ACC112 (cell line): ENCODE results near the gene GSC2.

Source experiments
- H2AFZ ChIP-seq: fragments of 200-600 bp; sonication (generic); one replicate; pipeline ENCODE4 v1.6.0; 2017; ENCODE audit warnings: antibody characterized with exemption, low read length; ENCODE audit not compliant: unreplicated experiment
- H3K27ac ChIP-seq: fragments of 200-600 bp; sonication (generic); 2 replicates; pipeline ENCODE4 v1.5.1; 2014; ENCODE audit warnings: low read depth, mild to moderate bottlenecking, antibody characterized with exemption, low read length, moderate library complexity
- H3K27me3 ChIP-seq: fragments of 200-600 bp; sonication (generic); 2 replicates; pipeline ENCODE4 v1.6.1; 2014; ENCODE audit warnings: mild to moderate bottlenecking, antibody characterized with exemption, low read length, moderate library complexity, mixed read lengths; ENCODE audit not compliant: insufficient read depth
- H3K36me3 ChIP-seq: fragments of 200-600 bp; sonication (generic); 2 replicates; pipeline ENCODE4 v1.6.1; 2016; ENCODE audit warnings: mild to moderate bottlenecking, antibody characterized with exemption, low read length, moderate library complexity, mixed read lengths; ENCODE audit not compliant: insufficient read depth
- H3K4me1 ChIP-seq: fragments of 200-600 bp; sonication (generic); one replicate; pipeline ENCODE4 v1.6.1; 2016; ENCODE audit warnings: low read length, mixed read lengths; ENCODE audit not compliant: insufficient read depth, unreplicated experiment, control insufficient read depth
- H3K4me3 ChIP-seq: fragments of 200-600 bp; sonication (generic); 2 replicates; pipeline ENCODE4 v1.5.1; 2014; ENCODE audit warnings: mild to moderate bottlenecking, low read depth, low read length
- H3K79me2 ChIP-seq: fragments of 200-600 bp; sonication (generic); one replicate; pipeline ENCODE4 v1.6.0; 2016; ENCODE audit warnings: low read length; ENCODE audit not compliant: control insufficient read depth, unreplicated experiment, insufficient read depth

Gene GSC2

GRCh38 chr22:19183216-19183615 lies 33.1 kb upstream of the GSC2 start:
- H3K4me3 ChIP-seq, result no peak overlapping the region
- no peaks in the 10 kb centered on the region for H3K27me3 ChIP-seq
- no peak overlapping the region for H2AFZ ChIP-seq
- H3K27ac ChIP-seq, result no peak overlapping the region
- no peaks in the 10 kb centered on the region for H3K36me3 ChIP-seq
- peaks cover 3% of the 10 kb centered on the region for H3K4me1 ChIP-seq
- H3K79me2 ChIP-seq, result peaks cover under 1% of the 10 kb centered on the region

DNA sequence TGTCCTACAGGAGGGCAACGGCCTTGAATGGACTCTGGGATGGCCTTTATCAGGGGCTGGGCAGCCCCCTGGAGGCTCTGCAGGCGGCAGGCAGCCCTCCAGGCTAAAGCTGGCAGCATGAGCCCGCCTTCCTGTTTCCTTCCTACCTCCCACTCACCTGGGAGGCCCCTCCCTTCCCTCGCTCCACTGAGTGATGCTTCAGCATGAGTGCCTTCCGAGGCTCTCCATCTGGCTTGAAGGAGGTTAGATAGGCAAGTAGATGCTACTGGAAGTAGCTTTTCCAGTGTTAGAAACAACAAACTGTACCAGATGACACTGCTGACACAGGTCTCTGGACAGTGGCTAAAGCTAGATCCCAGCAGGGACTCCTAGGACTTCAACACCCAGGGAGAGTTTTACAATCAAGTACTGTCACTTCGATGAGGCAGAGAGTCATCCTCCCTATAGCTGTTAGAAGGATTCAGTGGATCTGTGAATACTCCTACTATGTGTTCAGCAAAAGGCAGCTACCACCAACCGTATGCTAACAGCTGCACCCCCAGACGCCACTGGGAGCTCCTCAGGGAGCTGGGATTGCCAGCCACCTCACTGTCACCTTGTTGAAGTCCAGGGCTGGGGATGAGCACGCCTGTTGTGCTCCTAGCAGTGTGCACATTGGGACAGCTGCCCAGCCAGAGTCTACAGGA lies 32.5 kb upstream of the GSC2 start:
- H2AFZ ChIP-seq, result no peak overlapping the region
- peaks cover 6% of the 10 kb centered on the region for H3K79me2 ChIP-seq
- no peaks in the 10 kb centered on the region for H3K27me3 ChIP-seq
- no peak overlapping the region for H3K4me3 ChIP-seq
- no peak overlapping the region for H3K27ac ChIP-seq
- H3K36me3 ChIP-seq, result no peaks in the 10 kb centered on the region
- H3K4me1 ChIP-seq, result peaks cover 3% of the 10 kb centered on the region

GRCh38 chr22:19181786-19182471 lies 31.8 kb upstream of the GSC2 start:
- Histone ChIP-seq H3K27me3 (no peaks in the 10 kb centered on the region), H3K4me3 (no peak overlapping the region), H3K4me1 (peaks cover 6% of the 10 kb centered on the region), H2AFZ (no peak overlapping the region), H3K27ac (no peak overlapping the region), H3K79me2 (peaks cover 11% of the 10 kb centered on the region), H3K36me3 (no peaks in the 10 kb centered on the region)

DNA sequence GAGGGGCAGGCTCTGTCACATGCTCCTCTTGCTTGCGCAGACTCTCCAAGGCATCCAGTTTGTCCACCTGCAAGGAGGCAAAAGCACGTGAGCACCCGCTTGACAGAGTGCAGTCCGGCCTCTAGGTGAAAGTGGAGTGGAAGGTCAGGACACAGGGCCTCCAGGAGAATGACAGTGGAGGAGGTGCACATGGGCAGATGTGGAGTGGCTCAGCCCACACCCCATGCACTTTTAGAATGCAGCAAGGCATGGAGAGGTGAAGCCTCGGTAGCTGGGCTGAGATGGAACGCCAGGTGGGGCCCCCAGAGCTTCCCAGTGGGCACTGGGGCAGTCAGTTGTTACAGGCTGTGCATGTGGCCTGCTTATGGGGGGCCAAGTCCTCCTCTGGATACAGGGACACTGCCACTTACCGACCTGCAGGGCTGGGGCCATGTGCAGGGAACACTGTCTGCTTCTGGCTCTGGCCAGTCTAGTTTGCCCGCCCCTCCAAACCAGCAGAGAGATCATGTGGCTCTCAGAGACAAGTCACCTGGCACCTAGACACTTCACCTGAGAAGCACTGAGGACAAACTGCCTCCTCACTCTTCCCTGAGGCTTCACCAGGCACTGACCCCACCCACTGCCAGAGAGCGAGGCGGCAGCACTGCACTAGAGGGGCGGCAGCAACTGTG lies 30.8 kb upstream of the GSC2 start:
- no peak overlapping the region for H2AFZ ChIP-seq
- H3K27me3 ChIP-seq, result no peaks in the 10 kb centered on the region
- no peaks in the 10 kb centered on the region for H3K36me3 ChIP-seq
- no peak overlapping the region for H3K27ac ChIP-seq
- peaks cover 6% of the 10 kb centered on the region for H3K4me1 ChIP-seq
- H3K79me2 ChIP-seq, result peaks cover 11% of the 10 kb centered on the region
- no peak overlapping the region for H3K4me3 ChIP-seq

GRCh38 chr22:19180234-19180633 lies 30.1 kb upstream of the GSC2 start:
- H3K27me3 ChIP-seq, result no peaks in the 10 kb centered on the region
- H2AFZ ChIP-seq, result no peak overlapping the region
- H3K79me2 ChIP-seq, result peaks cover 11% of the 10 kb centered on the region
- no peaks in the 10 kb centered on the region for H3K36me3 ChIP-seq
- no peak overlapping the region for H3K4me3 ChIP-seq
- H3K4me1 ChIP-seq, result peaks cover 6% of the 10 kb centered on the region
- no peak overlapping the region for H3K27ac ChIP-seq

DNA sequence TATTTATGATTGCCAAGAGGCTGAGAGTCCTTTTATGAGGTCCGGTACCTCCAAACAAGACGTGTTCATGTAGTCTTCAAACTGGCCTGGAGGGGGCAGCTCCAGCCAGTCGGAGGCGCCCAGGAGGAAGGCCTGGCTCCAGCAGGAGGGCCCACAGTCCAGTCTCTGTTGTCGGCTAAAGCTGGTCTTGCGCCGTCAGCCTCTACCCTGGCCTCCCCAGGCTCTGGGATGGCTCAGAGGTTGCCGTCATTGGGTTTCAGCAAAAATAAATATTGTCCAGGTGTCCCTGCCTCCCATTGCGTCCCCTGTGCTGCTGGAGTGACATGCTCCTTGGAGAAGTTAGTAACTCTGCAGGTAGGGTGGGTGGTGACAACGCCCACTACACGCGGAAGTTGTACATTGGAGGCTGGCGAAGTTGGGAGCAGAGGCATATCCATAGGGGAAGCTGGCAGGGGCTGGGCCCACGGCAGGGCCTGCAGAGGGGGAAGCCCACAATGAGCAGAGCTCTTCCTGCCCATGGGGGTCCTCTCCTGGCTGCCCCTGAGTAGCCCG lies 29.5 kb upstream of the GSC2 start:
- peak overlapping the region; percentile 60 for H2AFZ ChIP-seq
- peaks cover 13% of the 10 kb centered on the region for H3K79me2 ChIP-seq
- H3K4me3 ChIP-seq, result peak overlapping the region; percentile 89
- peaks cover 13% of the 10 kb centered on the region for H3K4me1 ChIP-seq
- H3K27me3 ChIP-seq, result no peaks in the 10 kb centered on the region
- no peaks in the 10 kb centered on the region for H3K36me3 ChIP-seq
- H3K27ac ChIP-seq, result no peak overlapping the region

DNA sequence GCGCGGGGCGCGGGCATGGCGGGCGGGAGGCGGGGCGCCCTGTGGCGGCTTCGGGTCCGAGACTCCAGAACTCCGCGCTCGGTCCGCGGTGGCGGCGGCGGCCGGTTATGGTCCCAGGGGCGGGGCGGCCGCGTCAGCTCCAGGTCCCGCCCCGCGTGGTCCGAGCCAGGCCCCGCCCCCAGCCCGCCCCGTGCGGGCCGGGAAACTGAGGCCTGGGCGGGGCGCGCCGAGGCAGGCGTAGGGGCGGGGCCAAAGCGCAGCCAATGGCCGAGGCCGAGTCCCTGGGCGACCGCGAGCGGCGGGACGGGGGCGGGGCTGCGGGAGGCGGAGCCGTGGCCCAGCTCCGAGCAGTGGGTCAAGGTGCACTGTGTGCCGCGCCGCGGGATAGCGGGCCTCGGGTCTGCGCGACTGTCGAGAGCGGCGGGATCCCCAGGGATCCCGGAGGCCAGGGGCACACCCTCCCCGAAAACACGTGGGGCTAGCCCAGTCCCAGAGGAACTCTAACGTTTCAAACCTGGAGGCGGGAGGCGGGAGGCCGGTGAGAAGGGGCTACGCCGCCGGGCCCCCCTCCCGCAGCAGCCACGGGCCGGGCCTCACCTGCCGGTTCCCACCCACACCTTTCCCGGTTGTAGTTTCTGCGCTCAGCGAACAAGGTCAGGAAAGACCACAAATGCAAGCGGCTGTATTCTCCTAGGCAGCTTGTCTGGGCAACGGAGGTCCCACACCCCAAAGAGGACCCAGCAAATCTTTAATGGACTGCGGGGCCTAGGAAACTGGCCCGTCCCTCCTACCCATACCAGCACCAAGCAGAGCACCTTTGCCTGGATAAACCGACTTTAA lies 28.8 kb upstream of the GSC2 start, which contains the start of gene SLC25A1:
Gene SLC25A1, minus strand, starts transcription at position 80 of the 840 bp plus-strand sequence. Its CDS starts 63 bp downstream, at position 17.
- H3K4me3 ChIP-seq, result peak within 1 kb of the TSS; percentile 89
- no peaks in the 10 kb centered on the region for H3K36me3 ChIP-seq
- no peaks in the 10 kb centered on the region for H3K27me3 ChIP-seq
- H3K4me1 ChIP-seq, result peaks cover 20% of the 10 kb centered on the region
- peaks cover 14% of the 10 kb centered on the region for H3K79me2 ChIP-seq
- H2AFZ ChIP-seq, result peak within 1 kb of the TSS; percentile 60
- H3K27ac ChIP-seq, result peak within 1 kb of the TSS; percentile 43; the same call in 1 of the 2 replicates

GRCh38 chr22:19178065-19178656 lies 28.1 kb upstream of the GSC2 start:
- Histone ChIP-seq H3K27me3 (no peaks in the 10 kb centered on the region), H3K4me3 (peak overlapping the region; percentile 89), H3K36me3 (no peaks in the 10 kb centered on the region), H3K79me2 (peaks cover 22% of the 10 kb centered on the region), H2AFZ (peak overlapping the region; percentile 6), H3K4me1 (peaks cover 27% of the 10 kb centered on the region), H3K27ac (peak overlapping the region; percentile 43; the same call in 1 of the 2 replicates)

DNA sequence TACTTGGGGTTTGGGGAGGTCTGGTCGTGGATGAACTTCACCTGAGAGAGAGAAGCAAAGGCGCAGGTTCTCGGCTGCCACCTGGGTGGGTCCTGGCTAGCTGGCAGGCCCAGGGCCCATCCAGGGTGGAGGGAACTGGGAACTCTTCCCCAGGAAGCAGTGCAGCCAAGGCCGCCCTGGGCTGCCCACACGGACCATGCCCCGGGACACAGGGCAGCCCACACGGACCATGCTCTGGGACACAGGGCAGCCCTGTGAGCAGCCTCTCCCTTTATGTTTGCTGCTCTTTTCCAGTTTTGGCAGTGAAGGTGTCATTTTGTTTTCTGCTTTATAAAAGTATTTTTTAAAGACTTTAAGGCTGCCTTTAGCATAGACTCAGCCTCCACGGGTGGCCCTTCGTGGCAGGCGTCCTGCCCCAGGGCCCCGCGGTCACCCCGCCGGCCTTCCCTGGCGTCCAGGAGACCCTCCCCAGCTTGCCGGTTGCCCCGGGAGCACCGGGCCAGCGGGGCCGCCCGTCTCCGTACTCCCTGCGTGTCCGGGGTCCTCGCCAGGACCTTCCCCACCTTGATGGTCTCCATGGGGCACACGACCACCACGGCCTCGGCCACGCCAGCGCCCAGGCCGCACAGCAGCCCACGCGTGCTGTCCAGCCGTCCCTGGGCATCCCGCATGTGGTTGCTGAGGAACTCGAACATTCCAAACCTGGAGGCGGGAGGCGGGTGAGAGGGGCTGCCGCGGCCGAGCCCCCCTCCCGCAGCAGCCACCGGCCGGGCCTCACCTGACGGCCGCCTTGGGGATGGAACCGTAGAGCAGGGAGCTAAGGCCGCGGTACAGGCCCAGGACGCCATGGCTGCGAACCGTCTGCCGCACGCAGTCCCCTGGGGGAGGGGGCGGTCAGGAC lies 27.3 kb upstream of the GSC2 start:
- peaks cover 29% of the 10 kb centered on the region for H3K4me1 ChIP-seq
- no peaks in the 10 kb centered on the region for H3K27me3 ChIP-seq
- no peak overlapping the region for H3K27ac ChIP-seq
- H3K36me3 ChIP-seq, result no peaks in the 10 kb centered on the region
- H3K4me3 ChIP-seq, result peak overlapping the region; percentile 89
- no peak overlapping the region for H2AFZ ChIP-seq
- H3K79me2 ChIP-seq, result peaks cover 28% of the 10 kb centered on the region
